Globus pallidus (tissue), 1 donor: Measurements from ENCODE around the gene TMEM217.
"Not testable (repeated sequence)": the region's sequence is repeated elsewhere in the genome, so short reads cannot be mapped to it uniquely, and the experiment has no call there.

Experiments
- DNase-seq: peaks from one replicate; pipeline ENCODE4 v3.0.0-alpha.2; 2015; ENCODE audit warnings: low spot score

Gene TMEM217

GRCh38 chr6:37209461-37210205 lies 48.3 kb downstream of the TMEM217 start:
- no peak for DNase-seq

DNA sequence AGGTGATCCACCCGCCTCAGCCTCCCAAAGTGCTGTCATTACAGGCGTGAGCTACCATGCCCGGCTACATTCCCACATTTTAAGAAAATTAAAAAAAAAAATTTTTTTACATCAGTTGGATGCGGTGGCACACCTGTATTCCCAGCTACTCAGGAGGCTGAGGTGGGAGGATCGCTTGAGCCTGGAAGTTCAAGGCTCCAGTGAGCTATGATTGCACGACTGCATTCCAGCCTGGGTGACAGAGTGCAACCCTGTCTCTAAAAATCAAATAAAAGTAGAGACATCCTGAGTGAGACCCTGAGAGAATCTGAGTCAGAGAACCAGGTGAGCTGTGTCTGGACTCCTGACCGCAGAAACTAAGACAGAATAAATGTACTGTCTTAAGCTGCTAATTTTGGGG lies 49.2 kb downstream of the TMEM217 start:
- DNase-seq = no peak

DNA sequence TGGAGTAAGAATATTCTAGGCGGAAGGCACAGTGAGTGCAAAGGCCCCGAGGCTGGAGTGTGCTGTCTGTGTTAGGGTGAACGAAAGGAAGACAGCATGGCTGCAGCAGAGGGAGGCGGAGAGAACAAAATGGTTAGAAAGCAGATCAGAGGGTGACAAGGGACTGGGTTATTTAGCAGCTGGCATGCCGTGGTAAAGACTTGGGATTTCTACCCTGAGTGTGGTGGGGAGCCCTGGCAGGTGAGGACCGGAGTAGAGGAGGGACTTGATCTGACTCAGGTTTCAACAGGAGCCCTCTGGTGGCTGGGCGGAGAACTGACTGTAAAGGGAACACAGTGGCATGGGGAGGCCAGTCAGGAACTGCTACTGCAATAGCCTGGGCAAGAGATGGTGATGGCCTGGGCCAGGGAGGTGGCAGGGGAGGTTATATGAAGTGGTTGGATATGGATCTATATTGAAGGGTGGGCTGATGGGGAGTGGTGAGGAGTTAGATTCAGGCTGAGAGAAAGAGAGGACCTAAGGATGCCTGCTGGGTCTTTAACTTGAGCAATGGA lies 50.0 kb downstream of the TMEM217 start:
- peak; percentile 54 for DNase-seq

GRCh38 chr6:37206622-37207021 lies 51.3 kb downstream of the TMEM217 start:
- DNase-seq = no peak

GRCh38 chr6:37205997-37206340 lies 52.0 kb downstream of the TMEM217 start:
- DNase-seq = no peak

- no peak for DNase-seq
Observed at GRCh38 chr6:37205175-37205996, 52.6 kb downstream of the TMEM217 start.

GRCh38 chr6:37204014-37204751 lies 53.8 kb downstream of the TMEM217 start:
- no peak for DNase-seq

DNA sequence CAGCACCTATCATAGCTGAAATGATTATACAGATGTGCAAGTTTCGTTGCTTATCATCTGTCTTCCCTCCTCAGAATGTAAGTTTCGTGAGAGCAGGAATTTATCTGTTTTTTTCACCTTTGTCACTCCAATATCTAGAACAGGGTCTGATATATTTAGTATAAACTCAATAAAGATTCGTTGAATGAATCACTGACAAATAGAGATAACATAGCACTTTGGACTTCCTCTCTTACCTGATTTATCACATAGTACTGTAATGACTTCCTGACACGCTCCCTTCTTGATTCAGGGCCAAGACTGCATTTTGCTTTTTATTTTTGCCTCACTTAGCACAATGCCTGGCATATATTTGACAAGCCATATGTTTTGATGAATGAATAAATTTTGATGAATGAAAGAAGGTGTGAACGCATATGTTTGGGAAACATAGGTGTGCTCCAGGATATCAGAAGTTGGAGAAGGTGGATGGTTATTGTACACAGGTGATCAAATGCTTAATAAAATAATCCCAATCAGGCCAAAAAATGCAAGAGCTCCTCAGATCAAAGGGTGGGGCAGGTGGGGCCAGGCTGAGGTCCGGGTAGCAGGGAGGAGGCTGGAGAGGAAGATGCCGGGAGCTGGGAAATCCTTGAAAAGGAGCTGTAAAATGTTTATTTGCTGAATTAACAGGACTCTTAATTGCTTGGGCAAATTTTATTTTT lies 55.0 kb downstream of the TMEM217 start:
- no peak for DNase-seq

DNA sequence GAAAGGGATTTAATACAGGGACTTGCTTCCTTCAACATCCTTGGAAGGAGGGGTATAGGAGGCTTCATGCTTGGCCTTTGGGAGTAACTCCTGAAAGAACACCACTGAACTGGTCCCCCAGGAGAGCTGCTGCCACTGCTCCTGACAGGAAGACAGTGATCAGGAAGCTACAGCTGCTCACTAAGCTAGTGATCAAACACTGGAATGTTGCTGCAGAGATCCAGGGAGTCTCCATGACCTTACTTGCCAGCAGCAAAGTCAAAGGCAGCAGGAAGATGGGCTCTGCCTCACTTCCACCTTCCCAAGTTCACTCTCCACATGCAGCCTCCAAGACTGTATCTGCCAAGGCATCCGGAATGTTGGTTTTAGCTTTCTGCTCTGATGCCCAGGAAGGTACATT lies 56.2 kb downstream of the TMEM217 start:
- no peak for DNase-seq

DNA sequence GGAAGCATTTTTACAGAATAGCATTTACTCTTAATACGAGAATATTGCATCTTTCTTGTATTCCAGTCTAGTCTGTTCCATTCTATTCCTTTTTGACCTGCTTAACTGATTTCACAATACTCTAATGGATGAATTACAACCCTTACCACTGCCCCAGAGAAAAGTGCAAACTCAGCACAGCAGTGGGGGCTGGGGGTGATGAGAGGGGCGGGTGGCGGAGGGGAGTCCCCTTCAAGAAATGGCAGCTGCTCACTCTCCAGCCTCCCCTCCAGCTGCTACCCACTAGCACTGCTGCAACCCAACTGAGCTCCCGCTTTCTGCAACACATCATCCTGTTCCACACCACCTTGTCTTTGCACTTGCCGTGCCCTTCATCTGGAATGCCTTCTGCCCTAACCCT lies 57.9 kb downstream of the TMEM217 start:
- no peak for DNase-seq

GRCh38 chr6:37196451-37196850 lies 61.5 kb downstream of the TMEM217 start:
- not testable (repeated sequence) for DNase-seq

DNA sequence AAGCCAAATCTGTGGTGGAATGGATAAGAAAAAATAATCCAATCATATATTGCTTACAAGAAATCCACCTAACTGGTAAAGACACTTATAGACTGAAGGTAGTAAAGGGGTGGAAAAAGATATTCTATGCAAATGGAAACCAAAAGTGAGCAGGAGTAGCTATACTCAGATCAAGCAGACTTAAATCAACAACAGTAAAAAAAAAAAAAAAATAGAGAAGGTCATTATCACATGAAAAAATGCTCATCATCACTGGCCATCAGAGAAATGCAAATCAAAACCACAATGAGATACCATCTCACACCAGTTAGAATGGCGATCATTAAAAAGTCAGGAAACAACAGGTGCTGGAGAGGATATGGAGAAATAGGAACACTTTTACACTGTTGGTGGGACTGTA lies 63.1 kb downstream of the TMEM217 start:
- not testable (repeated sequence) for DNase-seq

GRCh38 chr6:37192666-37193065 lies 65.3 kb downstream of the TMEM217 start:
- DNase-seq = no peak

- no peak for DNase-seq
Observed at GRCh38 chr6:37190159-37190535, 67.8 kb downstream of the TMEM217 start.

DNA sequence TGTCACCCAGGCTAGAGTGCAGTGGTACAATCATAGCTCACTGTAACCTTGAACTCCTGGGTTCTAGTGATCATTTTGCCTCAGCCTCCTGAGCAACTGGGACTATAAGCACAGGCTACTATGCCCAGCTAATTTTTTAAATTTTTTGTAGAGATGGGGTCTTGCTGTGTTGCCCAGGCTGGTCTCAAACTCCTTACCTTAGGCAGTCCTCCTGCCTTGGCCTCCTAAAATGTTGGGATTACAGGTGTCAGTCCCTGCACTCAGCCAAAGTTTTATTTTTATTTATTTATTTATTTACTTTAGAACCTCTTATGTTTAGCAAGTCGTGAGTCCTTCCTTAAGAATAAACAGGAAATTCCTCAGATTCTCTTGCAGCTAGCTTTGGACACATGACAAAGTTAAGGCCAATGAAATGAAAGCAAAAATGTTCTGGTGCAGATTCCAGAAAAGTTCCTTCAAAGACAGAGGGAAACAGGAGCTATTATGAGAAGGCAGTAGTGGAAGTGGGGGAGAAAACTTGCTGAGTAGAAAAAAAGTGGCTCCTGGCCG lies 68.9 kb downstream of the TMEM217 start:
- DNase-seq = no peak

DNA sequence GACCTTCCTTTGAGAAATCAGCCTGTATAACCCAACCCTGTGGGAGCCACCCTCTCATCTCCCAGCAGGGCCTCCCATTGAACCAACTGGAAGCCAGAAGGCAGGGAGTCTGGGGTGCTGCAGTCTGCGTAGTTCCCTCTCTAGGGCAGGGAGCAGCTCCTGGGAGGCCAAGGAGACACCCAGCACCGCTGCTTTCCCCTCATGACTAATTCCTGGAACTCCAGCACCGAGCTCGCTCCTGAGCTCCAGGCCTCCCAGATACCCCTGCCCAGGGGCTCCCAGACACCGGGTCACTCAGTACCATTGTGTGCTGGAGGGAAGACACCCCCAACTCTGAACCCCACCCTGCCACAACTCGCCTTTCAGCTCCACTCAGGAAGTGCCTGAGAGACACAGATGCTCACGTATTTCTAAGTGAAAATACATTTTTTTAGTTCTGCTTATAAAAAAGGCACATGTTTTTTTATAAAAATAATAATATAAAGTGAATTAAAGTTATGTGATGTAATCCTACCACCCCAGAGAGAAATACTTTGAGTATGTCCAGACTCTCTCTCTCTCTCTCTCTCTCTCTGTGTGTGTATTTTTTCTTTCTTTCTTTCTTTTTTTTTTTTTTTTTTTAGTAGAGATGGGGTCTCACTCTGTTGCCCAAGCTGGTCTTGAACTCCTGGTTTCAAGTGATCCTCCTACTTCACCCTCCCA lies 70.5 kb downstream of the TMEM217 start:
- DNase-seq = no peak

DNA sequence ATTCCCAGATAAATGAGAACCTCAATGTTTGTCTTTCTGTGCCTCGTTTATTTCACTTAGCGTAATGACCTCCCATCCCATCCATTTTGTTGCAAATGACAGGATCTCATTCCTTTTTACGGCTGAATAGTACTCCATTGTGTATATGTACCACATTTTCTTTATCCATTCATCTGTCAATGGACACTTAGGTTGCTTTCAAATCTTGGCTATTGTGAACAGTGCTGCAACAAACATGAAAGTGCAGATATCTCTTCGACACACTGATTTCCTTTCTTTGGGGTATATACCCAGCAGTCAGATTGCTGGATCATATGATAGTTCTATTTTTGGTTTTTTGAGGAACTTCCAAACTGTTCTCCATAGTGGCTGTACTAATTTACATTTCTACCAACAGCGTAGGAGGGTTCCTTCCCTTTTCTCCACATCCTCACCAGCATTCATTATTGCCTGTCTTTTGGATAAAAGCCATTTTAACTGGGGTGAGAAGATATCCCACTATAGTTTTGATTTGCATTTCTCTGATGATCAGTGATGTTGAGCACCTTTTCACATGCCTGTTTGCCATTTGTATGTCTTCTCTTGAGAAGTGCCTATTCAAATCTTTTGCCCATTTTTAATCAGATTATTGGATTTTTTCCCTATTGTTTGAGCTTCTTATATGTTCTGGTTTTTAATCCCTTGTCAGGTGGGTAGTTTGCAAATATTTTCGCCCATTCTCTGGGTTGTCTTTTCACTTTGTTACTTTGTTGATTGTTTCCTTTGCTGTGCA lies 71.8 kb downstream of the TMEM217 start:
- peak; percentile 30 for DNase-seq

DNA sequence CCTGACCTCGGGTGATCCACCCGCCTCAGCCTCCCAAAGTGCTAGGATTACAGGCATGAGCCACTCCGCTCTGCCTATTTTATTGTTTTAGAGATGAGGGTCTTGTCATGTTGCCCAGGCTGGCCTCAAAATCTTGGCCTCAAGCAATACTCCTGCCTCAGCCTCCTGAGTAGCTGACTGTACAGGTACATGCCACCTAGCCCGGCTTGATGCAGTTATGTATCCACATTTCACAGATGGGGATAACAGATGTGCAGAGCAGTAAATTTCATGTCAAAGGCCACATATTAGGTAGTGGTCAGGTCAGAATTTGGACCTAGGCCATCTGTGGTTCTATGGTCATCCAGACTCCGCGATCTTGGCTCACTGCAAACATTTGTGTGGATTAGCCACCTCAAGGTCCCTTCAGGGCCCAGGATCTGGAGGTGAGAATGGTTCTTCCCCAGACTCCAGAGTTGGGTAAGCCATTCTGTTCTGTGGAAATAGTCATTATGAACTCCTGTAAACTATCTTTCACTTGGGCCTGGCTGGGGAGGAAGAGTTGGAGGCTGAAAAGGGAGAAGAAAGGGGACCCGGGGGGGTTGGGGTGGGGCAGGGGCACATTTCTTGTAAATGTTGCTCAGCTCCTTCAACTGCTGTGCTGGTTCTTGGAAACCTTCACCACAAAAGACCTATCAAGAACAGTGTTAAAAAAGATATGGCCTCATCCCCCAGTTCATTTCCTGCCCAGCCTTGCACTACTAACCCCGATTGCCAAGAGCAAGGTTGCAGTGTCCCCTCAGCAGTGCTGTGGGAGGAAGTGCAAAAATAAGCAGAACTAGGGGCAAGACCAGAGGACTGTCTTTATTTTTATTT lies 75.0 kb downstream of the TMEM217 start:
- DNase-seq = peak; percentile 57

DNA sequence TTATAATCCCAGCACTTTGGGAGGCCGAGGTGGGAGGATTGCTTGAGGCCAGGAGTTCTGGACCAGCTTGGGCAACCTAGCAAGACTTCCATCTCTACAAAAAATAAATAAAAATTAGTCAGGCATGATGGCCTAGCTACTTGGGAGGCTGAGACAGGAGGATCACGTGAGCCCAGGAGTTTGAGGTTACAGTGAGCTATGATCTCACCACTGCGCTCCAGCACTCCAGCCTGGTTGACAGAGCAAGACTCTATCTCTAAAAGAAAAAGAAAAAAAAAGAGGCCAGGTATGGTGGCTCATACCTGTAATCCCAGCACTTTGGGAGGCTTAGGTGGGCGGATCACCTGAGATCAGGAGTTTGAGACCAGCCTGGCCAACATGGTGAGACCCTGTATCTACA lies 77.3 kb downstream of the TMEM217 start:
- DNase-seq = not testable (repeated sequence)
